ENCODE results near the gene SERPINA10. TPM values are rescaled to one million over a fixed set of nuclear protein-coding genes. Genes with fewer than 3 reads are reported as not detected.
"Not testable (repeated sequence)": the region's sequence is repeated elsewhere in the genome, so short reads cannot be mapped to it uniquely, and the experiment has no call there.

The SERPINA10 gene
- total RNA-seq, 1 donor from 2014 or later = 200 TPM

- ATAC-seq (peak; percentile 5), DNase-seq (ENCODE audit: low spot score) (no peak)
Measured at GRCh38 chr14:94288610-94289465, 4.2 kb downstream of the SERPINA10 start.

- ATAC-seq (no peak), DNase-seq (ENCODE audit: low spot score) (no peak)
Measured at GRCh38 chr14:94285158-94285557, 7.9 kb downstream of the SERPINA10 start.

- no peak for DNase-seq (ENCODE audit: low spot score)
- ATAC-seq = no peak
Measured at GRCh38 chr14:94284221-94284620, 8.8 kb downstream of the SERPINA10 start.

GRCh38 chr14:94282991-94283723, 9.9 kb downstream of the SERPINA10 start:
- ATAC-seq (no peak), DNase-seq (ENCODE audit: low spot score) (no peak)

- no peak for DNase-seq (ENCODE audit: low spot score)
- no peak for ATAC-seq
Measured at GRCh38 chr14:94278731-94279130, 14.3 kb downstream of the SERPINA10 start.

- peak; percentile 84 for DNase-seq (ENCODE audit: low spot score)
- ATAC-seq = peak; percentile 99
Measured at GRCh38 chr14:94276898-94277561, 16.0 kb downstream of the SERPINA10 start.

GRCh38 chr14:94269156-94269555, 23.9 kb downstream of the SERPINA10 start:
- ATAC-seq = no peak
- no peak for DNase-seq (ENCODE audit: low spot score)

GRCh38 chr14:94268582-94268981, 24.5 kb downstream of the SERPINA10 start:
- not testable (repeated sequence) for ATAC-seq; DNase-seq (ENCODE audit: low spot score)

- no peak for ATAC-seq
- DNase-seq (ENCODE audit: low spot score) = no peak
Measured at GRCh38 chr14:94267352-94267751, 25.7 kb downstream of the SERPINA10 start.

- not testable (repeated sequence) for ATAC-seq; DNase-seq (ENCODE audit: low spot score)
Measured at GRCh38 chr14:94264195-94264594, 28.9 kb downstream of the SERPINA10 start.

GRCh38 chr14:94244182-94244581, 48.9 kb downstream of the SERPINA10 start:
- no peak for ATAC-seq

GRCh38 chr14:94239406-94239805, 53.7 kb downstream of the SERPINA10 start:
- DNase-seq (ENCODE audit: low spot score) (no peak), ATAC-seq (no peak)

More at GRCh38 chr14:94244182-94244581, 48.9 kb downstream of the SERPINA10 start:
- DNase-seq (ENCODE audit: low spot score) = no peak

- ATAC-seq (no peak), DNase-seq (ENCODE audit: low spot score) (no peak)
Measured at GRCh38 chr14:94237983-94238382, 55.1 kb downstream of the SERPINA10 start.

GRCh38 chr14:94237046-94237445, 56.0 kb downstream of the SERPINA10 start:
- no peak for ATAC-seq
- DNase-seq (ENCODE audit: low spot score) = no peak

Other genes starting within 250 kb of the SERPINA10 start
- gene DDX24, start 212.1 kb downstream of the SERPINA10 start, total RNA-seq = 54.2 TPM
- 5.9 TPM for gene IFI27L1, start 212.0 kb downstream of the SERPINA10 start, total RNA-seq
- 20.4 TPM for gene IFI27, start 182.5 kb downstream of the SERPINA10 start, total RNA-seq
- gene IFI27L2, start 163.7 kb downstream of the SERPINA10 start, total RNA-seq = 1.2 TPM
- gene PPP4R4, start 118.9 kb downstream of the SERPINA10 start, total RNA-seq = 0.28 TPM
- gene SERPINA6, start 30.1 kb upstream of the SERPINA10 start, total RNA-seq = 155 TPM
- not detected for gene SERPINA2, start 73.4 kb upstream of the SERPINA10 start, total RNA-seq
- gene SERPINA1, start 95.3 kb upstream of the SERPINA10 start, total RNA-seq = 17,840 TPM
- 127 TPM for gene SERPINA11, start 159.5 kb upstream of the SERPINA10 start, total RNA-seq
- not detected for gene SERPINA9, start 182.9 kb upstream of the SERPINA10 start, total RNA-seq
- 0.35 TPM for gene SERPINA12, start 216.2 kb upstream of the SERPINA10 start, total RNA-seq